Endodermal cell (in vitro differentiated cells): ENCODE data around the gene APOC4. TPM values are rescaled to one million over a fixed set of nuclear protein-coding genes. Genes with fewer than 3 reads are reported as not detected.
A peak's percentile ranks its signal among the peaks of the same experiment; 100 is the strongest.

ENCODE experiments used
- DNase-seq: peaks from one replicate; pipeline ENCODE4 v3.0.0-alpha.2; 2017
- H3K27ac ChIP-seq: 2 replicates; pipeline ENCODE4 v1.5.1; 2013; ENCODE audit warnings: mild to moderate bottlenecking, low read depth, low read length, moderate library complexity
- H3K27me3 ChIP-seq: 2 replicates; pipeline ENCODE4 v1.6.1; 2013; ENCODE audit warnings: mild to moderate bottlenecking, low read length, moderate library complexity; ENCODE audit not compliant: insufficient read depth, control insufficient read depth, poor library complexity, severe bottlenecking
- H3K36me3 ChIP-seq: 2 replicates; pipeline ENCODE4 v1.7.0; 2013; ENCODE audit warnings: mild to moderate bottlenecking, low read length, moderate library complexity; ENCODE audit not compliant: control insufficient read depth, insufficient read depth
- H3K4me1 ChIP-seq: one replicate; pipeline ENCODE4 v1.7.0; 2013; ENCODE audit warnings: low read length; ENCODE audit not compliant: control insufficient read depth, insufficient read depth
- H3K4me3 ChIP-seq: 2 replicates; pipeline ENCODE4 v1.5.1; 2013; ENCODE audit warnings: mild to moderate bottlenecking, low read length, moderate library complexity
- H3K9ac ChIP-seq: 2 replicates; pipeline ENCODE4 v1.6.1; 2013; ENCODE audit warnings: mild to moderate bottlenecking, low read length, moderate library complexity; ENCODE audit not compliant: poor library complexity, severe bottlenecking; ENCODE audit errors: extremely low read depth
- H3K9me3 ChIP-seq: 2 replicates; pipeline ENCODE4 v1.6.1; 2013; ENCODE audit warnings: mild to moderate bottlenecking, low read length, moderate library complexity; ENCODE audit not compliant: control insufficient read depth
- H3K27ac Mint-ChIP-seq: 2 replicates; pipeline ENCODE4 v1.8.0; 2020; ENCODE audit warnings: mixed read lengths
- H3K27me3 Mint-ChIP-seq: 2 replicates; pipeline ENCODE4 v1.8.0; 2021; ENCODE audit warnings: mild to moderate bottlenecking, mixed read lengths; ENCODE audit not compliant: insufficient read depth
- H3K36me3 Mint-ChIP-seq: 2 replicates; pipeline ENCODE4 v1.8.0; 2020; ENCODE audit warnings: low read depth, mixed read lengths
- H3K4me1 Mint-ChIP-seq: 2 replicates; pipeline ENCODE4 v1.8.0; 2020; ENCODE audit warnings: mixed read lengths
- H3K4me3 Mint-ChIP-seq: 2 replicates; pipeline ENCODE4 v1.8.0; 2020; ENCODE audit warnings: mild to moderate bottlenecking, moderate library complexity, mixed read lengths
- H3K9me3 Mint-ChIP-seq: 2 replicates; pipeline ENCODE4 v1.8.0; 2020; ENCODE audit warnings: mild to moderate bottlenecking, mixed read lengths
- CTCF ChIP-seq: fragments of 200-600 bp; sonication (generic); conservative IDR thresholded peaks from 2 replicates; pipeline ENCODE4 v1.5.0; 2021; ENCODE audit warnings: antibody characterized with exemption, mild to moderate bottlenecking
- WGBS, 2 experiments: methylation state at CpG; one replicate each; pipeline versions ENCODE4 v1.1.5 to v1.1.7; 2013; ENCODE audit warnings: missing lambda C conversion rate in 2 of 2, mixed read lengths in 1 of 2; ENCODE audit not compliant: insufficient coverage in 1 of 2, insufficient read length in 1 of 2; 5-methylcytosine and 5-hydroxymethylcytosine counted together
- total RNA-seq, 2 donors: library from RNA; stranded (reverse); fragmentation: NEBNext Ultra II Directional in 1 of 2; extraction: Animal tissue kit (Norgen Biotek cat#: 25700) in 1 of 2; gene quantifications; 2 replicates in 1 of 2; 3 replicates in 1 of 2; pipeline ENCODE4 v1.2.1, GENCODE V29; 2021

APOC4 gene
- total RNA-seq, 2 donors from 2014 or later, result not detected

GRCh38 chr19:44972802-44973201 lies 30.8 kb downstream of the APOC4 start:
- no peaks in the 10 kb centered on the region for H3K4me1 ChIP-seq
- no peak overlapping the region for H3K4me3 Mint-ChIP-seq
- H3K9me3 Mint-ChIP-seq, result no peaks in the 10 kb centered on the region
- no peak overlapping the region for H3K27ac ChIP-seq
- DNase-seq, result no peak
- H3K9ac ChIP-seq, result no peak overlapping the region
- WGBS, 2 experiments, result 97 to 100% methylated on average over 3 to 13 of the region's 13 CpGs
- H3K27ac Mint-ChIP-seq, result no peak overlapping the region
- H3K36me3 Mint-ChIP-seq, result peaks cover 47% of the 10 kb centered on the region
- no peak for TF ChIP-seq CTCF
- no peaks in the 10 kb centered on the region for H3K27me3 Mint-ChIP-seq
- no peak overlapping the region for H3K4me3 ChIP-seq
- H3K9me3 ChIP-seq, result no peaks in the 10 kb centered on the region
- no peaks in the 10 kb centered on the region for H3K27me3 ChIP-seq
- H3K4me1 Mint-ChIP-seq, result no peaks in the 10 kb centered on the region
- H3K36me3 ChIP-seq, result peaks cover 59% of the 10 kb centered on the region

- DNase-seq, result no peak
- Mint-ChIP-seq H3K36me3 (peaks cover 52% of the 10 kb centered on the region), H3K4me1 (no peaks in the 10 kb centered on the region), H3K9me3 (no peaks in the 10 kb centered on the region), H3K27ac (peak overlapping the region; percentile 22), H3K4me3 (no peak overlapping the region), H3K27me3 (no peaks in the 10 kb centered on the region)
- Histone ChIP-seq H3K27me3 (no peaks in the 10 kb centered on the region), H3K36me3 (peaks cover 54% of the 10 kb centered on the region), H3K4me3 (no peak overlapping the region), H3K27ac (no peak overlapping the region), H3K4me1 (no peaks in the 10 kb centered on the region), H3K9ac (no peak overlapping the region), H3K9me3 (no peaks in the 10 kb centered on the region)
- no peak for TF ChIP-seq CTCF
- 94 to 97% methylated on average over 17 to 20 of the region's 21 CpGs for WGBS, 2 experiments
Observed at GRCh38 chr19:44973982-44974735, 32.1 kb downstream of the APOC4 start.

- H3K27ac Mint-ChIP-seq, result no peak overlapping the region
- peaks cover 56% of the 10 kb centered on the region for H3K36me3 ChIP-seq
- TF ChIP-seq CTCF, result no peak
- no peaks in the 10 kb centered on the region for H3K4me1 ChIP-seq
- H3K9me3 Mint-ChIP-seq, result no peaks in the 10 kb centered on the region
- no peaks in the 10 kb centered on the region for H3K27me3 ChIP-seq
- no peak overlapping the region for H3K9ac ChIP-seq
- 93 to 100% methylated on average over 2 to 5 of the region's 5 CpGs for WGBS, 2 experiments
- H3K4me1 Mint-ChIP-seq, result no peaks in the 10 kb centered on the region
- H3K9me3 ChIP-seq, result no peaks in the 10 kb centered on the region
- peaks cover 55% of the 10 kb centered on the region for H3K36me3 Mint-ChIP-seq
- H3K4me3 Mint-ChIP-seq, result no peak overlapping the region
- no peaks in the 10 kb centered on the region for H3K27me3 Mint-ChIP-seq
- no peak overlapping the region for H3K27ac ChIP-seq
- DNase-seq, result no peak
- no peak overlapping the region for H3K4me3 ChIP-seq
Observed at GRCh38 chr19:44974857-44975256, 32.8 kb downstream of the APOC4 start.
